Ascending aorta (tissue), 2 donors: ENCODE results near the gene IFIT5. TPM values are rescaled to one million over a fixed set of nuclear protein-coding genes. Genes with fewer than 3 reads are reported as not detected.

Source experiments
- DNase-seq, 2 donors: peaks; one replicate each; pipeline ENCODE4 v3.0.0-alpha.2; 2019; ENCODE audit warnings: low spot score in 2 of 2
- H3K27ac ChIP-seq, 2 donors: fragments of 200-600 bp; sonication (generic); one replicate each; pipeline ENCODE4 v1.5.1; 2016 to 2017; ENCODE audit warnings: mild to moderate bottlenecking in 1 of 2
- H3K27me3 ChIP-seq: fragments of 200-600 bp; sonication (generic); one replicate; pipeline ENCODE4 v1.5.1; 2017
- H3K36me3 ChIP-seq, 2 donors: fragments of 200-600 bp; sonication (generic); one replicate each; pipeline ENCODE4 v1.5.1; 2016
- H3K4me1 ChIP-seq, 2 donors: fragments of 200-600 bp; sonication (generic); one replicate each; pipeline ENCODE4 v1.5.1; 2016 to 2017; ENCODE audit warnings: mild to moderate bottlenecking in 1 of 2
- H3K4me3 ChIP-seq, 2 donors: fragments of 200-600 bp; sonication (generic); one replicate each; pipeline ENCODE4 v1.5.1; 2016 to 2017; ENCODE audit warnings: mild to moderate bottlenecking in 1 of 2
- H3K9me3 ChIP-seq, 2 donors: fragments of 200-600 bp; sonication (generic); one replicate each; pipeline ENCODE4 v1.5.1; 2016
- intact Hi-C: fragments of 100-400 bp; cut with DNase I; formaldehyde crosslinking; loops from one replicate; pipeline ENCODE4 v1.15.1; 2023
- total RNA-seq: library from RNA; depleted of rRNA; stranded (reverse); fragments of >200 nt; gene quantifications from one replicate; pipeline ENCODE4 v1.1.0, GENCODE V29; 2016
- TF ChIP-seq, protein P1 (sequence below), 3 experiments: fragments of 200-600 bp in 2 of 3; fragments of 450-650 bp in 1 of 3; sonication (generic) in 2 of 3; IDR thresholded peaks; one replicate each; pipeline ENCODE4 v1.5.1; 2016 to 2019; ENCODE audit warnings: antibody characterized with exemption in 3 of 3, mild to moderate bottlenecking in 1 of 3, moderate library complexity in 1 of 3

The IFIT5 gene
- total RNA-seq, 1 donor from 2014 or later, result 3.3 TPM

DNA sequence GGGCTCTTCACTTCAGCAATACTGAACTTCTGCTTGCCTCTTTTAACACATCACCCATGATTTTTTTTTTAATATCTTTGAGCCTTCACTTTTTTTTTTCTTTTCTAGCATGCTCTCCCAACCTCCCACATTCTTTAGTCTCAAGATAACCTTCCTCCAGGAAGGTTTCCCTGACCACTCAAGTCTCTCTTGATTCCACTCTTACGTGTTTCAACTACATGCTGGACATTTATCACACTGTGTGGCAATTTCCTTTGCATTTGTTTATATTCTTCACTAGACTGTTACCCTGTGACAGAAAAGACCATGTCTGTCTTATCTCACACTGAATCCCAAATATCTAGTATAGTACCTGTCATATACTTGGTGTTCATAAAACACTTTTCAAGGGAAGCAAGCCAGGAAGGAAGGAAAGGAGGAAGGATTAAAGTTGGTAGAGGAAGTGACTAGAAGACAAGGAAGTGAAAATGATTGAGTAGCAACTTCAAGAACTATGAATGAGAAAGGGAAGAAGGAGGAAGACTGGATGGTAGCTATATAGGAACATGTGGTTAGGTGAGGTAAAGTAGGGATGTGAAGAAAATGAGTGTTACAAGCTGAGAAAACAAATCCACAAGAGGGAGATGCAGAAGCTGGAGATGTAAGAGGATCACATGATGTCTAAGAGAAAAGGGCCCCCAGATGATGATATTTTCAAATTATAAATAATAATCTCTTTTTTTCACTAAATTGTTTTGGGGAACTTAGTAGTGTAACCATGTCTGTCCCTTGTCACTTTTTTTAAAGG, 40.4 kb downstream of the IFIT5 start:
- TF ChIP-seq, protein P1, sequence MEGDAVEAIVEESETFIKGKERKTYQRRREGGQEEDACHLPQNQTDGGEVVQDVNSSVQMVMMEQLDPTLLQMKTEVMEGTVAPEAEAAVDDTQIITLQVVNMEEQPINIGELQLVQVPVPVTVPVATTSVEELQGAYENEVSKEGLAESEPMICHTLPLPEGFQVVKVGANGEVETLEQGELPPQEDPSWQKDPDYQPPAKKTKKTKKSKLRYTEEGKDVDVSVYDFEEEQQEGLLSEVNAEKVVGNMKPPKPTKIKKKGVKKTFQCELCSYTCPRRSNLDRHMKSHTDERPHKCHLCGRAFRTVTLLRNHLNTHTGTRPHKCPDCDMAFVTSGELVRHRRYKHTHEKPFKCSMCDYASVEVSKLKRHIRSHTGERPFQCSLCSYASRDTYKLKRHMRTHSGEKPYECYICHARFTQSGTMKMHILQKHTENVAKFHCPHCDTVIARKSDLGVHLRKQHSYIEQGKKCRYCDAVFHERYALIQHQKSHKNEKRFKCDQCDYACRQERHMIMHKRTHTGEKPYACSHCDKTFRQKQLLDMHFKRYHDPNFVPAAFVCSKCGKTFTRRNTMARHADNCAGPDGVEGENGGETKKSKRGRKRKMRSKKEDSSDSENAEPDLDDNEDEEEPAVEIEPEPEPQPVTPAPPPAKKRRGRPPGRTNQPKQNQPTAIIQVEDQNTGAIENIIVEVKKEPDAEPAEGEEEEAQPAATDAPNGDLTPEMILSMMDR (IDR thresholded peaks at IDR 0.05), result no peak
- intact Hi-C loops, result no loop called here

GRCh38 chr10:89458291-89458690, 43.9 kb downstream of the IFIT5 start:
- TF ChIP-seq, protein P1 (IDR thresholded peaks at IDR 0.05), result no peak
- H3K4me1 ChIP-seq, result peaks cover 0 to 3% of the 10 kb centered on the region in 2 donors
- H3K4me3 ChIP-seq, result no peak overlapping the region
- H3K36me3 ChIP-seq, result no peaks in the 10 kb centered on the region
- DNase-seq, result no peak
- peak overlapping the region in 1 of 2 donors; percentile 5 for H3K27ac ChIP-seq
- no peaks in the 10 kb centered on the region for H3K9me3 ChIP-seq
- no peaks in the 10 kb centered on the region for H3K27me3 ChIP-seq
- intact Hi-C loops, result loop anchor here (2.0 kb wide), 1 partner anchor 17 kb away; no protein-coding TSS in a partner anchor

More for the DNA sequence above, 40.4 kb downstream of the IFIT5 start:
- Histone ChIP-seq H3K4me1 (peaks cover 0 to 3% of the 10 kb centered on the region in 2 donors), H3K4me3 (no peak overlapping the region), H3K27ac (no peak overlapping the region), H3K27me3 (no peaks in the 10 kb centered on the region), H3K9me3 (no peaks in the 10 kb centered on the region), H3K36me3 (no peaks in the 10 kb centered on the region)
- no peak for DNase-seq

GRCh38 chr10:89458784-89459183, 44.4 kb downstream of the IFIT5 start:
- peak overlapping the region in 1 of 2 donors; percentile 5 for H3K27ac ChIP-seq
- no peaks in the 10 kb centered on the region for H3K27me3 ChIP-seq
- no peak overlapping the region for H3K4me3 ChIP-seq
- peaks cover 0 to 3% of the 10 kb centered on the region in 2 donors for H3K4me1 ChIP-seq
- intact Hi-C loops, result loop anchor here (2.0 kb wide), 1 partner anchor 16 kb away; no protein-coding TSS in a partner anchor
- TF ChIP-seq, protein P1 (IDR thresholded peaks at IDR 0.05), result no peak
- DNase-seq, result no peak
- H3K36me3 ChIP-seq, result no peaks in the 10 kb centered on the region
- no peaks in the 10 kb centered on the region for H3K9me3 ChIP-seq

DNA sequence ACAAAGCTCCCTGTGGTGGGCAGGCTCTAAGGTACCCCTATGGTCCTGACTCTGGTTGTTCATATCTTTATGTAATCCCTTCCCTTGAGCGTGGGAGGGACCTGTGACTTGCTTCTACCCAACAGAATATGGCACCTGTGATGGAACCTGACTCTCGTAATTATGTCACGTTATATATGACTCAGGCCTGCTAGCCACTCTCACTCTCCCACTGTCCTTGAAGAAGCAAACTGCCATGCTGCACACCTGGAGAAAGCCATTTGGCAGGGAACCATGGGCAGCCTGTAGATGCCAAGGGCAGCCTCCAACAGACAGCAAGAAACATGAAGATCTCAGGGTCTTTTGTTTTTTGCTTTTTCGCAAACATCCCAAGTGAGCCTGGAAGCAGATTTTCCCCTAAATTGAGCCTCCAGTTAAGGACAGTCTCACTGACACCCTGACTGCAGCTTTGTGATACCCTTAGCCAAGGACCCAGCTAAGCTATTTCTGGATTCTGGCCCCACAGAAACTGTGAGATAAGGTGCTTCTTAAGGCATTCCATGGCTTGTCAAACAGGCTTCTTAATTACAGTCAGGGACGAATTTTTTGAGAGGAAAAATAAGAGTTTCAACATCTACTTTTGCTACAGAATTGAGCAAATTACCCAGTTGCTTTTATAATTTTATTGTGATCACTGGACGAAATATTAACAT, 49.6 kb downstream of the IFIT5 start:
- no peaks in the 10 kb centered on the region for H3K4me1 ChIP-seq
- intact Hi-C loops, result no loop called here
- no peak overlapping the region for H3K27ac ChIP-seq
- H3K36me3 ChIP-seq, result no peaks in the 10 kb centered on the region
- TF ChIP-seq, protein P1 (IDR thresholded peaks at IDR 0.05), result no peak
- no peak for DNase-seq
- H3K27me3 ChIP-seq, result no peaks in the 10 kb centered on the region
- no peak overlapping the region for H3K4me3 ChIP-seq
- H3K9me3 ChIP-seq, result no peaks in the 10 kb centered on the region

GRCh38 chr10:89465196-89465595, 50.8 kb downstream of the IFIT5 start:
- Histone ChIP-seq H3K27ac (no peak overlapping the region), H3K36me3 (no peaks in the 10 kb centered on the region), H3K4me1 (no peaks in the 10 kb centered on the region), H3K9me3 (no peaks in the 10 kb centered on the region), H3K27me3 (no peaks in the 10 kb centered on the region), H3K4me3 (no peak overlapping the region)
- TF ChIP-seq, protein P1 (IDR thresholded peaks at IDR 0.05), result no peak
- no peak for DNase-seq
- intact Hi-C loops, result no loop called here
